DOHH2 (cell line): ENCODE data around the gene SLC25A23.
"Not testable (repeated sequence)": the region's sequence is repeated elsewhere in the genome, so short reads cannot be mapped to it uniquely, and the experiment has no call there.

Experiments
- H3F3A ChIP-seq: fragments of 200-600 bp; sonication (generic), shearing (Covaris generic); 2 replicates; pipeline ENCODE4 v1.6.0; 2016; ENCODE audit warnings: antibody characterized with exemption, mild to moderate bottlenecking; ENCODE audit not compliant: control insufficient read depth, insufficient read depth
- H3K27ac ChIP-seq: fragments of 200-600 bp; sonication (generic); 2 replicates; pipeline ENCODE4 v1.5.1; 2014; ENCODE audit warnings: low read depth, mild to moderate bottlenecking, low read length, moderate library complexity
- H3K27me3 ChIP-seq: fragments of 200-600 bp; sonication (generic); 2 replicates; pipeline ENCODE4 v1.6.1; 2014; ENCODE audit warnings: mild to moderate bottlenecking, low read length, mixed read lengths; ENCODE audit not compliant: control insufficient read depth
- H3K36me3 ChIP-seq: fragments of 200-600 bp; sonication (generic); 2 replicates; pipeline ENCODE4 v1.6.1; 2014; ENCODE audit warnings: mild to moderate bottlenecking, low read length, moderate library complexity, mixed read lengths; ENCODE audit not compliant: control insufficient read depth
- H3K4me1 ChIP-seq: fragments of 200-600 bp; sonication (generic); 2 replicates; pipeline ENCODE4 v1.6.1; 2014; ENCODE audit warnings: mild to moderate bottlenecking, low read length, mixed read lengths; ENCODE audit not compliant: control insufficient read depth
- H3K4me2 ChIP-seq: fragments of 200-600 bp; sonication (generic); 2 replicates; pipeline ENCODE4 v1.6.0; 2014; ENCODE audit warnings: mild to moderate bottlenecking, low read length, moderate library complexity
- H3K4me3 ChIP-seq: fragments of 200-600 bp; sonication (generic); 2 replicates; pipeline ENCODE4 v1.5.1; 2014; ENCODE audit warnings: mild to moderate bottlenecking, low read length, mixed read lengths
- H3K79me2 ChIP-seq: fragments of 200-600 bp; sonication (generic); 2 replicates; pipeline ENCODE4 v1.6.1; 2014; ENCODE audit warnings: mild to moderate bottlenecking, low read length, mixed read lengths; ENCODE audit not compliant: control insufficient read depth
- H3K9me2 ChIP-seq: fragments of 200-600 bp; sonication (generic); replicated peaks from 2 replicates; pipeline ENCODE4 v1.6.1; 2014; ENCODE audit warnings: mild to moderate bottlenecking, low read length, mixed read lengths; ENCODE audit not compliant: control insufficient read depth
- H3K9me3 ChIP-seq: fragments of 200-600 bp; sonication (generic); 2 replicates; pipeline ENCODE4 v1.6.1; 2014; ENCODE audit warnings: antibody characterized with exemption, low read length, mixed read lengths; ENCODE audit not compliant: control insufficient read depth, insufficient read depth
- H4K20me1 ChIP-seq: fragments of 200-600 bp; sonication (generic); 2 replicates; pipeline ENCODE4 v1.6.0; 2014; ENCODE audit warnings: low read depth, mild to moderate bottlenecking, antibody characterized with exemption, low read length, moderate library complexity; ENCODE audit not compliant: control insufficient read depth, insufficient read depth
- EZH2phosphoT487 ChIP-seq: fragments of 200-600 bp; sonication (generic); IDR thresholded peaks from 2 replicates; pipeline ENCODE4 v1.6.1; 2017; ENCODE audit warnings: borderline replicate concordance, mild to moderate bottlenecking, antibody characterized with exemption, low read length, moderate library complexity, mixed read lengths
- TF ChIP-seq, protein P1 (sequence below): fragments of 200-600 bp; sonication (generic); IDR thresholded peaks from one replicate; pipeline ENCODE4 v1.5.1; 2014; ENCODE audit warnings: antibody characterized with exemption, mild to moderate bottlenecking, low read depth, low read length; ENCODE audit not compliant: poor library complexity, severe bottlenecking

Gene SLC25A23

DNA sequence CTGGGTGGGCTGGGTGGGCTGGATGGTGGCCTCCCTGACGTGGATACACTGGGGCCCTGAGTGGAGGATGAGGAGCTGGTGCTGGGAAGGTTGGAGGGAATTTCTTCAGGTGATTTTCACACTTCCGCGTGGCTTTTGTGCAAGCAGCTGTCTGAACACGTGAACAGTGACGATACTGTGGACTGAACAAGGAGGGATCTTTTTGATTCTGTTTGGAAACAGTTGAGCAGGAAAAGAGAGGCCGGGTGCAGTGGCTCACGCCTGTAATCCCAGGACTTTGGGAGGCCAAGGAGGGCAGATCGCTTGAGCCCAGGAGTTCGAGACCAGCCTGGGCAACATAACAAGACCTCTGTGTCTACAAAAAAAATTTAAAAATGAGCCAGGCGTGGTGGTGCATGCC, 57.5 kb downstream of the SLC25A23 start:
- TF ChIP-seq, protein P1, sequence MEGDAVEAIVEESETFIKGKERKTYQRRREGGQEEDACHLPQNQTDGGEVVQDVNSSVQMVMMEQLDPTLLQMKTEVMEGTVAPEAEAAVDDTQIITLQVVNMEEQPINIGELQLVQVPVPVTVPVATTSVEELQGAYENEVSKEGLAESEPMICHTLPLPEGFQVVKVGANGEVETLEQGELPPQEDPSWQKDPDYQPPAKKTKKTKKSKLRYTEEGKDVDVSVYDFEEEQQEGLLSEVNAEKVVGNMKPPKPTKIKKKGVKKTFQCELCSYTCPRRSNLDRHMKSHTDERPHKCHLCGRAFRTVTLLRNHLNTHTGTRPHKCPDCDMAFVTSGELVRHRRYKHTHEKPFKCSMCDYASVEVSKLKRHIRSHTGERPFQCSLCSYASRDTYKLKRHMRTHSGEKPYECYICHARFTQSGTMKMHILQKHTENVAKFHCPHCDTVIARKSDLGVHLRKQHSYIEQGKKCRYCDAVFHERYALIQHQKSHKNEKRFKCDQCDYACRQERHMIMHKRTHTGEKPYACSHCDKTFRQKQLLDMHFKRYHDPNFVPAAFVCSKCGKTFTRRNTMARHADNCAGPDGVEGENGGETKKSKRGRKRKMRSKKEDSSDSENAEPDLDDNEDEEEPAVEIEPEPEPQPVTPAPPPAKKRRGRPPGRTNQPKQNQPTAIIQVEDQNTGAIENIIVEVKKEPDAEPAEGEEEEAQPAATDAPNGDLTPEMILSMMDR: no peak
- no peak for TF ChIP-seq EZH2phosphoT487
- no peaks in the 10 kb centered on the region for H3K36me3 ChIP-seq
- H3K79me2 ChIP-seq: no peaks in the 10 kb centered on the region

DNA sequence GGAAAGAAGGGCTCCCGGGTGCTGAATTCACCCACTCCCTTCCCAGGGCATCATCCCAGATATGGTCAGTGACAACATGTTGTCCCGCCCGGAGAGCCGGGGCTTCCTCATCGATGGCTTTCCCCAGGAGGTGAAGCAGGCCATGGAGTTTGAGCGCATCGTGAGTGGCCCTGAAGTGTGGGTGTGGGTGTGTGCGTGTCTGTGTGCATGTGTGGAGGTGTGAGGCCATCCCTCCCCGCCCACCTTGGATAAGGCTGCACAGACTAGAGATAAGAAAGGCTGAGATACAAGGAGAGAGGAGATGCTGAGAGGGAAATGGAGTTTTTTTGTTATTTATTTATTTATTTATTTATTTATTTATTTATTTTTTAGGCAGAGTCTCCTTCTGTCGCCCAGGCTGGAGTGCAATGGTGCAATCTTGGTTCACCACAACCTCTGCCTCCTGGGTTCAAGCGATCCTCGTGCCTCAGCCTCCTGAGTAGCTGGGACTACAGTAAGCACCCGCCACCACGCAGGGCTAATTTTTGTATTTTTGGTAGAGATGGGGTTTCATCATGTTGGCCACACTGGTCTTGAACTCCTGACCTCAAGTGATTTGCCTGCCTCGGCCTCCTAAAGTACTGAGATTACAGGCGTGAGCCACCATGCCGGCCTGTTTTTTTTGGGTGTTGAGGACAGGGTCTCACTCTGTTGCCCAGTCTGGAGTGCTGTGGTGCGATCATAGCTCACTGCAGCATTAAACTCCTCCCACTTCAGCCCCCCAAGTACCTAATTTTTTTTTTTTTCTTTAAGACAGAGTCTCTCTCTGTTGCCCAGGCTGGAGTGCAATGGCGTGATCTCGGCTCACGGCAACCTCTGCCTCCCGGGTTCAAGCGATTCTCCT, 59.3 kb downstream of the SLC25A23 start:
- not testable (repeated sequence) for H3K4me2 ChIP-seq, H3K9me2 ChIP-seq

More for the DNA sequence above, 57.5 kb downstream of the SLC25A23 start:
- no peaks in the 10 kb centered on the region for H4K20me1 ChIP-seq
- H3K4me1 ChIP-seq: peaks cover 5% of the 10 kb centered on the region
- no peaks in the 10 kb centered on the region for H3K9me3 ChIP-seq
- H3F3A ChIP-seq: no peaks in the 10 kb centered on the region
- H3K4me2 ChIP-seq: no peak overlapping the region
- H3K4me3 ChIP-seq: no peak overlapping the region
- H3K27ac ChIP-seq: no peak overlapping the region
- no peaks in the 10 kb centered on the region for H3K27me3 ChIP-seq
- H3K9me2 ChIP-seq: no peaks in the 10 kb centered on the region

GRCh38 chr19:6396305-6396704, 63.3 kb downstream of the SLC25A23 start:
- peaks cover 18% of the 10 kb centered on the region for H3K4me1 ChIP-seq
- H3K79me2 ChIP-seq: peaks cover 19% of the 10 kb centered on the region
- H3K9me3 ChIP-seq: no peaks in the 10 kb centered on the region
- no peak overlapping the region for H3K4me2 ChIP-seq
- no peak for TF ChIP-seq EZH2phosphoT487
- TF ChIP-seq, protein P1: no peak
- H3K9me2 ChIP-seq: no peaks in the 10 kb centered on the region
- H3K4me3 ChIP-seq: no peak overlapping the region
- no peak overlapping the region for H3K27ac ChIP-seq
- no peaks in the 10 kb centered on the region for H3F3A ChIP-seq
- H4K20me1 ChIP-seq: no peaks in the 10 kb centered on the region
- no peaks in the 10 kb centered on the region for H3K27me3 ChIP-seq
- H3K36me3 ChIP-seq: peaks cover 15% of the 10 kb centered on the region

More for the DNA sequence above, 59.3 kb downstream of the SLC25A23 start:
- not testable (repeated sequence) for H3K9me3 ChIP-seq, H3F3A ChIP-seq, H3K27me3 ChIP-seq, H4K20me1 ChIP-seq, H3K4me3 ChIP-seq, H3K27ac ChIP-seq, H3K4me1 ChIP-seq, H3K36me3 ChIP-seq, H3K79me2 ChIP-seq

GRCh38 chr19:6394831-6395230, 64.8 kb downstream of the SLC25A23 start:
- H3K4me1 ChIP-seq: peaks cover 18% of the 10 kb centered on the region
- H3K27ac ChIP-seq: no peak overlapping the region
- H3F3A ChIP-seq: no peaks in the 10 kb centered on the region
- H3K4me3 ChIP-seq: no peak overlapping the region
- H3K27me3 ChIP-seq: no peaks in the 10 kb centered on the region
- peaks cover 23% of the 10 kb centered on the region for H3K36me3 ChIP-seq
- H3K9me2 ChIP-seq: no peaks in the 10 kb centered on the region
- no peak overlapping the region for H3K4me2 ChIP-seq
- H4K20me1 ChIP-seq: no peaks in the 10 kb centered on the region
- TF ChIP-seq, protein P1: no peak
- peaks cover 25% of the 10 kb centered on the region for H3K79me2 ChIP-seq
- no peaks in the 10 kb centered on the region for H3K9me3 ChIP-seq
